Activated naive CD8-positive, alpha-beta T cell (primary cell): ENCODE measurements around the gene SCAPER.
"Not testable (repeated sequence)": the region's sequence is repeated elsewhere in the genome, so short reads cannot be mapped to it uniquely, and the experiment has no call there.

Source experiments
- H3K27ac Mint-ChIP-seq: one replicate; pipeline ENCODE4 v1.8.0; 2021; ENCODE audit warnings: mixed read lengths
- H3K27me3 Mint-ChIP-seq: one replicate; pipeline ENCODE4 v1.8.0; 2021; ENCODE audit warnings: mixed read lengths
- H3K36me3 Mint-ChIP-seq: one replicate; pipeline ENCODE4 v1.8.0; 2021; ENCODE audit warnings: mixed read lengths
- H3K4me1 Mint-ChIP-seq: one replicate; pipeline ENCODE4 v1.8.0; 2021; ENCODE audit warnings: low read depth, mixed read lengths
- H3K4me3 Mint-ChIP-seq: one replicate; pipeline ENCODE4 v1.8.0; 2021; ENCODE audit warnings: mild to moderate bottlenecking, mixed read lengths
- H3K9me3 Mint-ChIP-seq: one replicate; pipeline ENCODE4 v1.8.0; 2021; ENCODE audit warnings: low read depth, mixed read lengths

The SCAPER gene

GRCh38 chr15:76433798-76434400 lies 471.2 kb downstream of the SCAPER start:
- H3K4me1 Mint-ChIP-seq = no peaks in the 10 kb centered on the region
- no peak overlapping the region for H3K27ac Mint-ChIP-seq
- H3K27me3 Mint-ChIP-seq = no peaks in the 10 kb centered on the region
- no peaks in the 10 kb centered on the region for H3K9me3 Mint-ChIP-seq
- H3K4me3 Mint-ChIP-seq = no peak overlapping the region
- H3K36me3 Mint-ChIP-seq = peaks cover 26% of the 10 kb centered on the region

DNA sequence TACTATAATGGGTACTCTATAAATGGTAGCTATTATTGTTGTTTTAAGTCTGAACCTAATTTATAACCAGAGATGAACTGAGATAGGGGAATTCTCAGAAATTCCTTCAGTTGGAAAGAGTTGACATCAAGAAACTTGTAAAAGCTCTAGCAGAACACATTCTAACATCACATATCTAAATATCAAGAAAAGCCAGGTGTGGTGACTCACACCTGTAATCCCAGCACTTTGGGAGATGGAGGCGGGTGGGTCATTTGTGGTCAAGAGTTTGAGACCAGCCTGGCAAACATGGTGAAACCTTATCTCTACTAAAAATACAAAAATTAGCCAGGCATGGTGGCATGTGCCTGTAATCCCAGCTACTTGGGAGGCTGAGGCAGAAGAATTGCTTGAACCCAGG lies 472.1 kb downstream of the SCAPER start:
- H3K36me3 Mint-ChIP-seq = peaks cover 33% of the 10 kb centered on the region
- not testable (repeated sequence) for H3K27me3 Mint-ChIP-seq, H3K4me1 Mint-ChIP-seq, H3K27ac Mint-ChIP-seq, H3K9me3 Mint-ChIP-seq, H3K4me3 Mint-ChIP-seq

GRCh38 chr15:76432604-76433003 lies 472.5 kb downstream of the SCAPER start:
- H3K27me3 Mint-ChIP-seq = no peaks in the 10 kb centered on the region
- no peak overlapping the region for H3K4me3 Mint-ChIP-seq
- H3K36me3 Mint-ChIP-seq = peaks cover 34% of the 10 kb centered on the region
- H3K4me1 Mint-ChIP-seq = no peaks in the 10 kb centered on the region
- H3K9me3 Mint-ChIP-seq = peaks cover 5% of the 10 kb centered on the region
- no peak overlapping the region for H3K27ac Mint-ChIP-seq

DNA sequence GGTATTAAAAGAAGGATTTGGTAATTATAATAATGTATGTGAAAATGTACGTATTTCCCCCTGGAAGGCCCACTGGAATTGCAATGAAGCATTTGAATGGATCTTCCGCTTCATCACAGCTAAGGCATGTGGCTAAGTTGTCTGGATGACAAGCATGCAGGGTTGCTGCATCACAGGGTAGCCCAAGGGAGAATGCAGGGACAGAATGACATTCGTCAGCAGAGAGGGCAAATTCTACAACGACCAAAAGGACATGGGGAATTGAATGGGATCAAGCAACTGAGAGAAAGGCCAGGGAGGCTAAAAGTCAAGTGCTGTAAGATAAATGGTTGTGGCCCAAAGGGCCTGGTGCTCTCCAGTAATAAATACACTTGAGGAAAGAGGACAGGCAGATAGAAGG lies 473.2 kb downstream of the SCAPER start:
- Mint-ChIP-seq H3K27ac (no peak overlapping the region), H3K4me3 (no peak overlapping the region), H3K4me1 (no peaks in the 10 kb centered on the region), H3K36me3 (peaks cover 34% of the 10 kb centered on the region), H3K9me3 (peaks cover 5% of the 10 kb centered on the region), H3K27me3 (no peaks in the 10 kb centered on the region)

DNA sequence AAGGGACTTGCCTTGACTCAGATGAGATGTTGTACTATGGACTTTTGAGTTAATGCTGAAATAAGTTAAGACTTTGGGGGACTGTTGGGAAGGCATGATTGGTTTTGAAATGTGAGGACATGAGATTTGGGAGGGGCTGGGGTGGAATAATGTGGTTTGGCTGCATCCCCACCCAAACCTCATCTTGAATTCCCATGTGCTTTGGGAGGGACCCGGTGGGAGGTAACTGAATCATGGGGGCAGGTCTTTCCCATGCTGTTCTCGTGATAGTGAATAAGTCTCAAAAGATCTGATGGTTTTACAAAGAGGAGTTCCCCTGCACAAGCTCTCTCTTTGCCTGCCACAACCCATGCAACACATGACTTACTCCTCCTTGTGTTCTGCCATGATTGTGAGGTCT lies 474.4 kb downstream of the SCAPER start:
- H3K36me3 Mint-ChIP-seq = peaks cover 39% of the 10 kb centered on the region
- H3K27me3 Mint-ChIP-seq, H3K4me3 Mint-ChIP-seq, H3K4me1 Mint-ChIP-seq, H3K27ac Mint-ChIP-seq, H3K9me3 Mint-ChIP-seq: not testable (repeated sequence)

GRCh38 chr15:76429661-76430060 lies 475.5 kb downstream of the SCAPER start:
- no peak overlapping the region for H3K4me3 Mint-ChIP-seq
- no peak overlapping the region for H3K27ac Mint-ChIP-seq
- peaks cover 5% of the 10 kb centered on the region for H3K9me3 Mint-ChIP-seq
- no peaks in the 10 kb centered on the region for H3K4me1 Mint-ChIP-seq
- H3K27me3 Mint-ChIP-seq = no peaks in the 10 kb centered on the region
- H3K36me3 Mint-ChIP-seq = peaks cover 41% of the 10 kb centered on the region

- Mint-ChIP-seq H3K27ac (no peak overlapping the region), H3K27me3 (no peaks in the 10 kb centered on the region), H3K4me3 (no peak overlapping the region), H3K36me3 (peaks cover 31% of the 10 kb centered on the region), H3K9me3 (peaks cover 5% of the 10 kb centered on the region), H3K4me1 (no peaks in the 10 kb centered on the region)
These were observed 478.2 kb downstream of the SCAPER start for GRCh38 chr15:76426941-76427340.

GRCh38 chr15:76418352-76419140 lies 486.6 kb downstream of the SCAPER start:
- Mint-ChIP-seq H3K27ac (no peak overlapping the region), H3K9me3 (no peaks in the 10 kb centered on the region), H3K4me3 (no peak overlapping the region), H3K36me3 (peaks cover 11% of the 10 kb centered on the region), H3K4me1 (no peaks in the 10 kb centered on the region), H3K27me3 (no peaks in the 10 kb centered on the region)

DNA sequence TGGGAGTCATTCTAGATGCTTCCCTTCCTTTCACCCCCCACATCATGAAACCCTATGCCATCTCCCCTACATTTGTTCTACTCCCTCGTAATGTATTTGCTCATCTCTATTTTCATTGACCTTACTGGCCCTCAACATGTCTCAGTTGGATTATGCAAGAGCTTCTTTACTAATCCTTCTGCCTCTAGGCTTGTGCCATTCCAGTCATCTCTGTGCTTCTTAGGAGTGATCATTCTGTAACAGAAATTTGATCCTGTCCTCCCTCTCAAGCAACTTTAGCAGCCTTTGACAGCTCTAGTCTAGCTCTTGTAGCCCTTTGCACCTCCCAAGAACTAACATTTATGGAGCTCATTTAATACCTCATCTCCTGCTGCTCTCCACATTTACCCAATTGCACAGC lies 503.9 kb downstream of the SCAPER start:
- peaks cover 40% of the 10 kb centered on the region for H3K36me3 Mint-ChIP-seq
- no peaks in the 10 kb centered on the region for H3K9me3 Mint-ChIP-seq
- H3K4me1 Mint-ChIP-seq = no peaks in the 10 kb centered on the region
- no peak overlapping the region for H3K4me3 Mint-ChIP-seq
- no peak overlapping the region for H3K27ac Mint-ChIP-seq
- H3K27me3 Mint-ChIP-seq = no peaks in the 10 kb centered on the region

- peaks cover 30% of the 10 kb centered on the region for H3K36me3 Mint-ChIP-seq
- H3K27ac Mint-ChIP-seq = no peak overlapping the region
- H3K9me3 Mint-ChIP-seq = no peaks in the 10 kb centered on the region
- no peaks in the 10 kb centered on the region for H3K27me3 Mint-ChIP-seq
- H3K4me3 Mint-ChIP-seq = no peak overlapping the region
- no peaks in the 10 kb centered on the region for H3K4me1 Mint-ChIP-seq
These were observed 506.6 kb downstream of the SCAPER start for GRCh38 chr15:76398317-76399104.

- Mint-ChIP-seq H3K9me3 (no peaks in the 10 kb centered on the region), H3K4me1 (no peaks in the 10 kb centered on the region), H3K4me3 (no peak overlapping the region), H3K27ac (no peak overlapping the region), H3K27me3 (no peaks in the 10 kb centered on the region), H3K36me3 (peaks cover 17% of the 10 kb centered on the region)
These were observed 511.5 kb downstream of the SCAPER start for GRCh38 chr15:76393614-76394013.

DNA sequence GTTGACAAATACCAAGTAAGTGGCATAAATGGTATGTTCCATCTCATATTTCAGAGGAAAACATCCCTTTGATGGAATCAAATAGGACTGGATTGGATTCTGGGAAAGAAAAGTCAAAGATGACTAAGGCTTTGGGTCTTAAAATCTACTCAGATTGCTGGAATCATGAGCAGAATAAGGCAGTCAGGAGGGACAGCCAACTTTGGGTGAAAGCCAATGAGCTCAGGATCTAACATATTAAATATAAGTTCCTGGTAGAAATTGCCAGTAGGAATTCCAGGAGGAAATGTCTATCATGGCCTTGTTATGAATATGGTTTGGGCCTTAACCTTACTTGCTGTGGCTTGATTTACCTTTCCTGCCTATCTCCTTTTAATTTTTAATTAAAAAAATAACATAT lies 513.3 kb downstream of the SCAPER start:
- Mint-ChIP-seq H3K9me3 (no peaks in the 10 kb centered on the region), H3K27me3 (no peaks in the 10 kb centered on the region), H3K4me3 (no peak overlapping the region), H3K36me3 (peaks cover 18% of the 10 kb centered on the region), H3K4me1 (no peaks in the 10 kb centered on the region), H3K27ac (no peak overlapping the region)

DNA sequence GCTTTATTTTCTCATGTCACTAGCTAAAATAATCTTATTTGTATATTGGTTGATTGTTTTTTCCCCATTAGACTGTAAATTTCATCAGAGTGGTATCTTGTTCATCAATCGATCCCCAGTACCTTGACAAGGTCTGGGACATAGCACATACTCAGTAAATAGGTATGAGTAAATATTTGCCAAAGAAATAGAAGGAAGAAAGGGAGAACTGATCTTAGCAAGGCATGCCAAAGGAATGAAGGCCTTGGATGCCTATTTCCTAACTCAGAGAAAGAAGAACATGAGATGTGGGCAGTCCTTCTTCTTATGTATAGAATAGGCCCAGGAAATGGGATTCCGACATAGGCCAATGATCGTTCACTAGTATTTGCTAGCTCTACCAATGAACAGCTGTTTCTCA lies 513.8 kb downstream of the SCAPER start:
- Mint-ChIP-seq H3K27me3 (no peaks in the 10 kb centered on the region), H3K9me3 (no peaks in the 10 kb centered on the region), H3K36me3 (peaks cover 23% of the 10 kb centered on the region), H3K4me3 (no peak overlapping the region), H3K4me1 (no peaks in the 10 kb centered on the region), H3K27ac (no peak overlapping the region)

DNA sequence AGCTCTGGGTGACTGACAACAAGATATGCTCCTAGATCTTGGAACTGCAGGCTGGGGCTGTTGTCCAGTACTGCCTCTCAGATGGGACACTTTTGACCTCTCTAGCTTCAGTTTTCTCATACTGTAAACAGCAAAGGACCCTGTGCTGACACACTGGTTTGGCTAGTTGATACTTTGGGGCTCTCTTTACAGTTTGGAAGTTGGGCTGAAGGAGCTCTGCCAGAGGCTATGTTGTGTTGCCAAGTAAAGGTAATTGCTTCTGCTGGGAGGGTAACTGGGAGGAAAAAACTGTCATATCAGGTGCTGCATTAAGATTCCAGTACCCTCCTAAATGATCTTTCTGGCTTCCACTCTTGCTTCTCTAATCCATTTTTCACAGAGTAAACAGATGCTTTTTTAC lies 514.6 kb downstream of the SCAPER start:
- Mint-ChIP-seq H3K36me3 (peaks cover 24% of the 10 kb centered on the region), H3K27me3 (no peaks in the 10 kb centered on the region), H3K27ac (no peak overlapping the region), H3K4me1 (no peaks in the 10 kb centered on the region), H3K4me3 (no peak overlapping the region), H3K9me3 (no peaks in the 10 kb centered on the region)

DNA sequence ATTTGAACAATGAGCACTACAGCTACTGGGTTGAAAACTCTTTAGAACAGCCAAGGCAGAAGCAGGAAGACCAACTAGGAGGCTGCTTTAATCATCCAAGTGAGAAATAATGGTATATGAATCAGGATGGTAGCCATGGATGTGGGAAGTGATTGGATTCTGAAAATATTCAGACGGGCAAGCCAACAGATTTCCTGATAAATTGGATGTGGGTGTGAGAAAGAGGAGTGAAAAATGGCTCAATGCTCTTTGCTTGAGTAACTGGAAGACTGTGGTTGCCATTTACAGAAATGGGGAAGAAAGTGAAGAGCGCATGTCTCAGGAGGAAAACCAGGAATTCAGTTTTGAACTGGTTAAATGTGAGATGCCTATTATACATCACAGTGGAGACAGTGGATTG lies 518.2 kb downstream of the SCAPER start:
- Mint-ChIP-seq H3K27me3 (no peaks in the 10 kb centered on the region), H3K4me3 (no peak overlapping the region), H3K27ac (no peak overlapping the region), H3K4me1 (no peaks in the 10 kb centered on the region), H3K36me3 (peaks cover 25% of the 10 kb centered on the region), H3K9me3 (no peaks in the 10 kb centered on the region)
